DOHH2 (cell line): ENCODE data around the gene TSSK2.

ENCODE experiments used
- H3F3A ChIP-seq: fragments of 200-600 bp; sonication (generic), shearing (Covaris generic); 2 replicates; pipeline ENCODE4 v1.6.0; 2016; ENCODE audit warnings: antibody characterized with exemption, mild to moderate bottlenecking; ENCODE audit not compliant: control insufficient read depth, insufficient read depth
- H3K27ac ChIP-seq: fragments of 200-600 bp; sonication (generic); 2 replicates; pipeline ENCODE4 v1.5.1; 2014; ENCODE audit warnings: low read depth, mild to moderate bottlenecking, low read length, moderate library complexity
- H3K27me3 ChIP-seq: fragments of 200-600 bp; sonication (generic); 2 replicates; pipeline ENCODE4 v1.6.1; 2014; ENCODE audit warnings: mild to moderate bottlenecking, low read length, mixed read lengths; ENCODE audit not compliant: control insufficient read depth
- H3K36me3 ChIP-seq: fragments of 200-600 bp; sonication (generic); 2 replicates; pipeline ENCODE4 v1.6.1; 2014; ENCODE audit warnings: mild to moderate bottlenecking, low read length, moderate library complexity, mixed read lengths; ENCODE audit not compliant: control insufficient read depth
- H3K4me1 ChIP-seq: fragments of 200-600 bp; sonication (generic); 2 replicates; pipeline ENCODE4 v1.6.1; 2014; ENCODE audit warnings: mild to moderate bottlenecking, low read length, mixed read lengths; ENCODE audit not compliant: control insufficient read depth
- H3K4me2 ChIP-seq: fragments of 200-600 bp; sonication (generic); 2 replicates; pipeline ENCODE4 v1.6.0; 2014; ENCODE audit warnings: mild to moderate bottlenecking, low read length, moderate library complexity
- H3K4me3 ChIP-seq: fragments of 200-600 bp; sonication (generic); 2 replicates; pipeline ENCODE4 v1.5.1; 2014; ENCODE audit warnings: mild to moderate bottlenecking, low read length, mixed read lengths
- H3K79me2 ChIP-seq: fragments of 200-600 bp; sonication (generic); 2 replicates; pipeline ENCODE4 v1.6.1; 2014; ENCODE audit warnings: mild to moderate bottlenecking, low read length, mixed read lengths; ENCODE audit not compliant: control insufficient read depth
- H3K9me2 ChIP-seq: fragments of 200-600 bp; sonication (generic); replicated peaks from 2 replicates; pipeline ENCODE4 v1.6.1; 2014; ENCODE audit warnings: mild to moderate bottlenecking, low read length, mixed read lengths; ENCODE audit not compliant: control insufficient read depth
- H3K9me3 ChIP-seq: fragments of 200-600 bp; sonication (generic); 2 replicates; pipeline ENCODE4 v1.6.1; 2014; ENCODE audit warnings: antibody characterized with exemption, low read length, mixed read lengths; ENCODE audit not compliant: control insufficient read depth, insufficient read depth
- H4K20me1 ChIP-seq: fragments of 200-600 bp; sonication (generic); 2 replicates; pipeline ENCODE4 v1.6.0; 2014; ENCODE audit warnings: low read depth, mild to moderate bottlenecking, antibody characterized with exemption, low read length, moderate library complexity; ENCODE audit not compliant: control insufficient read depth, insufficient read depth
- CTCF ChIP-seq: fragments of 200-600 bp; sonication (generic); IDR thresholded peaks from one replicate; pipeline ENCODE4 v1.5.1; 2014; ENCODE audit warnings: antibody characterized with exemption, mild to moderate bottlenecking, low read depth, low read length; ENCODE audit not compliant: poor library complexity, severe bottlenecking
- EZH2phosphoT487 ChIP-seq: fragments of 200-600 bp; sonication (generic); IDR thresholded peaks from 2 replicates; pipeline ENCODE4 v1.6.1; 2017; ENCODE audit warnings: borderline replicate concordance, mild to moderate bottlenecking, antibody characterized with exemption, low read length, moderate library complexity, mixed read lengths

The TSSK2 gene

DNA sequence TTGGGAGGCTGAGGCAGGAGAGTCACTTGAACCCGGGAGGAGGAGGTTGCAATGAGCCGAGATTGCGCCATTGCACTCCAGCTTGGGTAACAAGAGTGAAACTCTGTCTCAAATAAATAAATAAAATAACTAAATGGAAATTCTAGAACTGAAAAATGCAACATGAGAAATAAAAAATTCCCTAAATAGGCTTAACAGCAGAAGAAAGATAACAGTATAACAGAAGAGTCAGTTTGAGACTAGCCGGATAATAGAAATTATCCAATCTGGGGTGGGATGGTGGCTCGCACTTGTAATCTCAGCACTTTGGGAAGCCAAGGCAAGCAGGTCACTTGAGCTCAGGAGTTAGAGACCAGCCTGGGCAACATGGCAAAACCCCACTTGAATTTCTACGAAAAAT, 33.3 kb downstream of the TSSK2 start:
- Histone ChIP-seq H3K4me2 (no peak overlapping the region), H4K20me1 (no peaks in the 10 kb centered on the region), H3F3A (no peaks in the 10 kb centered on the region), H3K9me2 (no peaks in the 10 kb centered on the region), H3K4me3 (no peak overlapping the region), H3K4me1 (no peaks in the 10 kb centered on the region), H3K79me2 (no peaks in the 10 kb centered on the region), H3K36me3 (no peaks in the 10 kb centered on the region), H3K9me3 (no peaks in the 10 kb centered on the region), H3K27me3 (peaks cover 23% of the 10 kb centered on the region), H3K27ac (no peak overlapping the region)
- no peak for TF ChIP-seq CTCF
- no peak for TF ChIP-seq EZH2phosphoT487

DNA sequence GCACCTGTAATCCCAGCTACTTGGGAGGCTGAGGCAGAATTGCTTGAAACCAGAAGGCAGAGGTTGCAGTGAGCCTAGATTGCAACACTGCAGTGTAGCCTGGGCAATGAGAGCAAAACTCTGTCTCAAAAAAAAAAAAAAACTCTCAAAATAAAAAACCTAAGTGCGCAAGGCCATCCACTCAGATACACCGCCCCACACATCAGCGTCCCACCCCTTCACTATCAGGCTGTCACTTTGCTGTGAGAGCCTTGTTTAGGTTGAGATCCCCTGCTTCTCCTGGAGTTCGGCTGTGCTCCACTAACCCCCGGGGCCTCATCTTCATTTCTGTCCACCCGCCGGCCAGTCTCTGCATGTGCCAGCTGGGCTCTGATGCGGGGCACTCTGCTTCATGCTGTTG, 35.3 kb downstream of the TSSK2 start:
- H3K36me3 ChIP-seq, result no peaks in the 10 kb centered on the region
- no peak overlapping the region for H3K27ac ChIP-seq
- no peaks in the 10 kb centered on the region for H4K20me1 ChIP-seq
- no peaks in the 10 kb centered on the region for H3K9me2 ChIP-seq
- H3K4me2 ChIP-seq, result no peak overlapping the region
- H3F3A ChIP-seq, result no peaks in the 10 kb centered on the region
- peaks cover 11% of the 10 kb centered on the region for H3K79me2 ChIP-seq
- no peaks in the 10 kb centered on the region for H3K9me3 ChIP-seq
- TF ChIP-seq EZH2phosphoT487 (no peak), CTCF (no peak)
- H3K4me1 ChIP-seq, result peaks cover 9% of the 10 kb centered on the region
- no peak overlapping the region for H3K4me3 ChIP-seq
- peaks cover 29% of the 10 kb centered on the region for H3K27me3 ChIP-seq

DNA sequence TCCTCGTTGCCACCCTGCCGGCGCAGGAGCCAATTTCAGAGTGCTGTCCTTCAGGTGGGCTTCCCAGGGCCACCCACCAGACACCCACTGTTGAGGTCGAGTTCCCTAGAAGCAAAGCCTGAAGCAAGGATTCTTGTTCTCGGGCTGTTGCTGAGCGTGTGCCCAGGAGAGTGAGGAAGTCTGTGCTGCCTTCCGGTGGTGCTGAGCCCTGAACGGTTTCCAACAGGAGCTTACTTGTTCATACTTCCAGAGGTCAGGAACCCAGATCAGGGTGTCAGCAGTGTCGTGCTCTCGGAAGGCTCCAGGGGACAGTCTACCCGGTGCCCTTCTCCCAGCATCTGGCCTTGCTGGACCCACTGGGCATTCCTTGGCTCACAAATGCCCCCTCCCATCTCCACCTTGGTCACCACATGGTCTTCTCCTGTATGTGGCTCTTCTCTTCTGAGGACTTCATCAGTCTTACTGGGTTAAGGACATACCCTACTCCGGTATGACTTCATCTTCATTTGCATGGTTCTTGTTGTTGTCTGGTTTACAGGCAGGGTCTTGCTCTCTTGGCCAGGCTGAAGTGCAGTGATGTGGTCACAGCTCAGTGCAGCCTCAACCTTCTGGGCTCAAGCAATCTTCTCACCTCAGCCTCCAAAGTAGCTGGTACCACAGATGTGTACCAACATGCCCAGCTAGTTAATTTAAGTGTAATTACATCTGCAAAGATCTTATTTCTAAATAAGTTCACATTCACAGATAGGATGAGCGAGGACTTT, 36.2 kb downstream of the TSSK2 start:
- no peaks in the 10 kb centered on the region for H3K9me2 ChIP-seq
- H3K27ac ChIP-seq, result no peak overlapping the region
- H3K4me2 ChIP-seq, result no peak overlapping the region
- H3K27me3 ChIP-seq, result peaks cover 27% of the 10 kb centered on the region
- H3K4me3 ChIP-seq, result no peak overlapping the region
- H3K4me1 ChIP-seq, result peaks cover 9% of the 10 kb centered on the region
- H3K36me3 ChIP-seq, result peaks cover 6% of the 10 kb centered on the region; the same call in 1 of the 2 replicates
- TF ChIP-seq CTCF (no peak), EZH2phosphoT487 (no peak)
- H4K20me1 ChIP-seq, result peaks cover under 1% of the 10 kb centered on the region; the same call in 1 of the 2 replicates
- no peaks in the 10 kb centered on the region for H3F3A ChIP-seq
- H3K79me2 ChIP-seq, result peaks cover 19% of the 10 kb centered on the region
- H3K9me3 ChIP-seq, result no peaks in the 10 kb centered on the region
